WERI-Rb-1 (cell line): ENCODE data around the gene PRR7.

Experiments
- DNase-seq: peaks from one replicate; pipeline ENCODE4 v3.0.0-alpha.2; 2020
- H3K27ac ChIP-seq: fragments of 250-450 bp; sonication (Bioruptor Pico); 2 replicates; pipeline ENCODE4 v1.5.1; 2020; ENCODE audit warnings: mild to moderate bottlenecking, moderate library complexity
- H3K27me3 ChIP-seq: fragments of 250-450 bp; sonication (Bioruptor Pico); 2 replicates; pipeline ENCODE4 v1.5.1; 2021; ENCODE audit warnings: mild to moderate bottlenecking, low read depth, moderate library complexity; ENCODE audit not compliant: insufficient read depth, severe bottlenecking
- H3K36me3 ChIP-seq: fragments of 250-450 bp; sonication (Bioruptor Pico); 2 replicates; pipeline ENCODE4 v1.5.1; 2020; ENCODE audit warnings: mild to moderate bottlenecking, moderate library complexity
- H3K4me3 ChIP-seq: 2 replicates; pipeline ENCODE4 v1.5.1; 2011; ENCODE audit warnings: low read depth, mild to moderate bottlenecking, control low read depth, low read length
- H3K9me3 ChIP-seq: fragments of 250-450 bp; sonication (Bioruptor Pico); 2 replicates; pipeline ENCODE4 v1.5.1; 2021; ENCODE audit warnings: mild to moderate bottlenecking, moderate library complexity; ENCODE audit not compliant: severe bottlenecking
- TF ChIP-seq, protein P1 (sequence below): IDR thresholded peaks from 2 replicates; pipeline ENCODE4 v1.5.1; 2011; ENCODE audit warnings: low read depth, mild to moderate bottlenecking, control low read depth, inconsistent platforms, low read length

Gene PRR7

DNA sequence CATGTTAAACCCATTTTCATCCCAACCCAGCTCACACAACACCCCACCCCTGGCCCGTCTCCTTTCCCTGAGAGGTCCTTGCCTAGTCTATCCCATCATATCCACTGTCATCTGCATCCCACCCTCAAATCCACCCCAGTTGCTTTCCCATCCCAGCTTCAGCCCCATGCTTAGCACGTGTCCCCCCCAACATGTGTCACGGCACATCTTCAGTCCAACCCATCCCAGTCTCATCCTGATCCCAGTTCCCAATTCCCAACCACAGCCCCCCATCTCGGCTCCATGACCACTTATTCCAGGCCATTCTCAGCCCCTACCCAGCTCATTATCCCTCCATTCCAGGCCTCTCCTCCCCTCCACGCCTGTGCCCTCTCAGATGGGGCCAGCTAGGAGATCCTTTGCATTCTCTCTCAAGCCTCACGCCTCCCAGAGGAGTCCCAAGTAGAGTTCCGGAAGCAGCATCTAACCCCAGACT, 27.4 kb downstream of the PRR7 start:
- H3K36me3 ChIP-seq, result peaks cover 23% of the 10 kb centered on the region
- H3K27me3 ChIP-seq, result no peaks in the 10 kb centered on the region
- H3K9me3 ChIP-seq, result no peaks in the 10 kb centered on the region
- no peak for DNase-seq
- no peak overlapping the region for H3K27ac ChIP-seq
- H3K4me3 ChIP-seq, result no peak overlapping the region
- TF ChIP-seq, protein P1, sequence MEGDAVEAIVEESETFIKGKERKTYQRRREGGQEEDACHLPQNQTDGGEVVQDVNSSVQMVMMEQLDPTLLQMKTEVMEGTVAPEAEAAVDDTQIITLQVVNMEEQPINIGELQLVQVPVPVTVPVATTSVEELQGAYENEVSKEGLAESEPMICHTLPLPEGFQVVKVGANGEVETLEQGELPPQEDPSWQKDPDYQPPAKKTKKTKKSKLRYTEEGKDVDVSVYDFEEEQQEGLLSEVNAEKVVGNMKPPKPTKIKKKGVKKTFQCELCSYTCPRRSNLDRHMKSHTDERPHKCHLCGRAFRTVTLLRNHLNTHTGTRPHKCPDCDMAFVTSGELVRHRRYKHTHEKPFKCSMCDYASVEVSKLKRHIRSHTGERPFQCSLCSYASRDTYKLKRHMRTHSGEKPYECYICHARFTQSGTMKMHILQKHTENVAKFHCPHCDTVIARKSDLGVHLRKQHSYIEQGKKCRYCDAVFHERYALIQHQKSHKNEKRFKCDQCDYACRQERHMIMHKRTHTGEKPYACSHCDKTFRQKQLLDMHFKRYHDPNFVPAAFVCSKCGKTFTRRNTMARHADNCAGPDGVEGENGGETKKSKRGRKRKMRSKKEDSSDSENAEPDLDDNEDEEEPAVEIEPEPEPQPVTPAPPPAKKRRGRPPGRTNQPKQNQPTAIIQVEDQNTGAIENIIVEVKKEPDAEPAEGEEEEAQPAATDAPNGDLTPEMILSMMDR, result no peak

DNA sequence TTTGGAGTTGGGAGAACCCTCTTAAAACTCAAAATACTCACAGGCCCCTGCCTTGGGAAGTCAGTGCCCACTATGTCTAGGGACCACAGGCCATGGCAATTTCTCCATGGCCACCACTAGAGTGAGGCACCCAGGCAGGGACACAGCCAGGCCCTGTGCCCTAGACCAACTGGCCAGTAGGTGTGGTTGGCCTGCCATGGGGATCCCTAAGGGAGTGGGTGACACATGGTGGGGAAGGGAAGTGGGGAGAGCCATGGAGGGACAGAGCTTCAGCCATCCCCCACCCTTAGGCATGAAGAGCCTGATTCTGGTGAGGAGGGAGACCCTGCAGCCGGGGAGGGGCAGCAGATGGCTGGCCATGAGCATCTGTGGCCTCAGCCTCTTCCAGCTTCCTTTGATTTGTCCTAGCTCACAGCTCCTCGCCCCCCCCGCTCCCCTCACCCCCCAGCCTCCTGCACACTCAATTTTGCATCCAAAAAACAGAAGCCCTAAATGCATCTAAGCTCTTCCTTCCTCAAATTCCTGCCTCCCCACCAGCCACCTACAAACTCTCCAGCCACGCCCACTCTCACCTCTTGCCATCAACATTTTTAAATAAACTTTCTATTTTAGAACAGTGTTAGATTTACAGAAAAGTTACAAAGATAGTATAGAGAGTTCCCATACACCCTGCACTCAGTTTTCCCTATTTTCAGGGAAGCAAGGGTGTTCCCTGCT, 28.4 kb downstream of the PRR7 start:
- H3K9me3 ChIP-seq, result no peaks in the 10 kb centered on the region
- H3K36me3 ChIP-seq, result peaks cover 19% of the 10 kb centered on the region
- H3K27me3 ChIP-seq, result no peaks in the 10 kb centered on the region
- TF ChIP-seq, protein P1, result no peak
- H3K4me3 ChIP-seq, result no peak overlapping the region
- H3K27ac ChIP-seq, result no peak overlapping the region; the same call in 1 of the 2 replicates
- no peak for DNase-seq

DNA sequence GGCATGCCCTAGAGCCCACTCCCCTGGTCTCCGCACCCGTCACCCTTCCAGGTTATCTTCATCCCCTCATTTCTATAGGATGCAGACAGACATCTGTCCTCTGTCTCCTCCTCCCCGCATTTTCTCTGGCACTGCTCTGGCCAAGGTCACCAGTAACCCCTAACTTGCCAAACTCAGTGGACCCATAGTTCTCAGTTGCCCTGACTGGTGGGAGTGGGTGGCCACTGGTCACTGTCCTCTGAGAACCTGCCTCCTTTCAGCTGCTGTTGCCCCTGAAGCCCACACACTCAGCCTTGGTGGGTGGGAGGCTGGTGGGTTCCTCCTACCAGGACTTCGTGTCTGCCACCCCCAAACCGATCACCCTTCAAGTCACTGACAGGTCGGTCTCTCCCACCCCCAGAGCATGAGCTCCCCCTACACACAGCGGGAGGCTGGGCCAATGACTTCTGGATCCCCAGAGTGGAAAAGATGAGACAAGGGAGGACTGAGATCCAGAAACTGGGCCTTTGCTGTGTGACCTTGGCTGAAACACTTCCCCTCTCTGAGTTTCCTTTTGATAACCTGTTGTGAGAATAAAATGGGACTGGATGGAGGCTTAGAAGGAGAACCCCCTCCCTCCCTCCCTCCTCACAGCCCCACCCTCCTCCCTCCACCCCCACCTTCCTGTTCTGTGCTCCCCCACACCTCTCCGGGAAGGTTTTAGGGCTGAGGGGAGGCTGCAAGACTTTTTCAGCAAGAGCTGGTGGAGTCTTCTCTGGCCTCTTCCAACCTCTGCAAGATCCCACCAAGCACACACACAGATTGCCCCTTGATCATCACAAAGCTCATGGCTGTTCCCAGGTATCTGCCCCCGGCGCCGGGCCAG, 29.2 kb downstream of the PRR7 start:
- H3K27me3 ChIP-seq, result no peaks in the 10 kb centered on the region
- DNase-seq, result no peak
- H3K4me3 ChIP-seq, result no peak overlapping the region
- H3K36me3 ChIP-seq, result peaks cover 14% of the 10 kb centered on the region
- H3K27ac ChIP-seq, result no peak overlapping the region
- TF ChIP-seq, protein P1, result no peak
- H3K9me3 ChIP-seq, result no peaks in the 10 kb centered on the region

DNA sequence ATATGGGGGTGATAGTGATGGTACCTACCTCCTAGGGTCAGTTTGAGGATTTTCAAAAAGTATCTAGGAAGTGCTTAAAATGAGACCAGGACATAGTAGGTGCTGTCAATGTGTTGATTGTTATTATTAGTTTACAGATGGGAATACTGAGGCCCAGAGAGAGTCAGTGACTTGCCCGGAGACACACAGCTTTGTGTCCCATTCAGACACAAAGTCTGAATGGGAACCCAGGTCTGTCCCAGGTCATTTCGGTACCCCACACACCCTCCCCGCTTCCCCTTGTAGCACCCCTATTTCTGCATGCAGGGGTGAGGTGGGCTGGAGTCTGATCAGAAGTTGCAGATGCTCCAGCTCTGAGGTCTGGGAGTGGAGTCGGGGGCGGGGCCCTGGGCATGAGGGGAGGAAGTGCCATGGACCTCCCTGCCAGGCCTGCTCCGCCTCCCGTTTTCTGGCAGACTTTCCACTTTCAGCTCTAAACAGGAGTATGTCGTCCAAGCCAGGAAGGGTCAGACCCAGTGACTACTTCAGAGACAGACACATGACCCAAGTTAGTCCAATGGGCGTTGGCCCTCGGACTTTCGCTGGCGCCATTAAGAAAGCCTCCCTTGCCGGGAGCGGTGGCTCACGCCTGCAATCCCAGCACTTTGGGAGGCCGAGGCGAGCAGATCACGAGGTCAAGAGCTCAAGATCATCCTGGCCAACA, 30.1 kb downstream of the PRR7 start:
- Histone ChIP-seq H3K4me3 (no peak overlapping the region), H3K27ac (no peak overlapping the region), H3K9me3 (no peaks in the 10 kb centered on the region), H3K36me3 (peaks cover 6% of the 10 kb centered on the region), H3K27me3 (no peaks in the 10 kb centered on the region)
- no peak for DNase-seq
- TF ChIP-seq, protein P1, result no peak

DNA sequence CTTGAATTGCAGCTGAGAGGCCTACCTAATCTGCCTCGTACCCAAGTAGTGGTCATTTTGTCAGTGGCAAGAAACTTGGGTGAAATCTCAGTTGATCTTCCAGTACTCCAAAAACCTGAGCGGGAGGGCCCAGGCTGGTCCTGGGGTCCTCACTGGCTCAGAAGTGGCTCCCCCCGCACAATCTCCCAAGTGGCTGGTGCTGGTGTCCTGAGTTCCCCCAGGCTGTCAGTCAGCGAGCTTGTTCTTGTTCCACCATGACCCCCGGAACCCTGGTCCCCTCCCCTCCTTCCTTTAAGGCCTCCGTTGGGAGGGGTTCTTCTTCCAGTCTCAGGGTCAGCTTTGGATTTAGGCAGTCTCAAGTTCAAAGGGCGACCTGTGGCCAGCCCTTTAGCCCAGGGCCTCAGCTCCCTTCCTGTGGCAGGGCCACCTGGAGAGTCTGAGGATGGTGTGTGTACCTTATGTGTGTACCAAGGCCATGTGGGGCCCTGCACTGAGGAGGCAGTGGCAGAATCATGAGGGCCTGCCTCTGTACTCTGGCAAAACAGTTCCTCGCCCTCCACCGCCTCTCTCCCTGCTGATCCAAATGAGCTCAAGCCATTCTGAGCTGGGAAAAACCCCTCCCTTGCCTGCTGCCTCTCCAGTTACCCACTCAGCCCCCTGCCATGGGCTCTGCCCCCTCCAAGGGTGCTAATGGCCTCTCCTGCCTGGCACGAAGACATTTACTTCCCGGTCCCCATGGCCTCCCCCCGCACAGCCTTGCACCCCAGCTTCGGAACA, 31.3 kb downstream of the PRR7 start:
- TF ChIP-seq, protein P1, result no peak
- H3K9me3 ChIP-seq, result no peaks in the 10 kb centered on the region
- no peak for DNase-seq
- H3K36me3 ChIP-seq, result no peaks in the 10 kb centered on the region
- H3K4me3 ChIP-seq, result no peak overlapping the region
- H3K27me3 ChIP-seq, result no peaks in the 10 kb centered on the region
- no peak overlapping the region for H3K27ac ChIP-seq
